Activated CD4-positive, alpha-beta memory T cell treated with anti-CD3 and anti-CD28 coated beads for 36 hours (primary cell): Measurements from ENCODE around the gene OTOA. TPM values are rescaled to one million over a fixed set of nuclear protein-coding genes. Genes with fewer than 3 reads are reported as not detected.
"Not testable (repeated sequence)": the region's sequence is repeated elsewhere in the genome, so short reads cannot be mapped to it uniquely, and the experiment has no call there.

Experiments
- CTCF ChIA-PET: fragments of 350-600 bp; sonication (Branson Sonifier 250); formaldehyde crosslinking; loops from one replicate; lab custom pipeline; 2021; ENCODE audit warnings: antibody characterized with exemption, inconsistent platforms; lab: Charles Lee
- POLR2A ChIA-PET: fragments of 350-600 bp; sonication (Branson Sonifier 250); formaldehyde crosslinking; loops from one replicate; lab custom pipeline; 2021; ENCODE audit warnings: antibody characterized with exemption; lab: Charles Lee
- DNase-seq: peaks from one replicate; pipeline ENCODE4 v3.0.0-alpha.2; 2020
- H3K27ac Mint-ChIP-seq: one replicate; pipeline ENCODE4 v1.8.0; 2021; ENCODE audit warnings: mixed read lengths
- H3K27me3 Mint-ChIP-seq: one replicate; pipeline ENCODE4 v1.8.0; 2021; ENCODE audit warnings: mixed read lengths
- H3K36me3 Mint-ChIP-seq: one replicate; pipeline ENCODE4 v1.8.0; 2021; ENCODE audit warnings: mixed read lengths
- H3K4me1 Mint-ChIP-seq: one replicate; pipeline ENCODE4 v1.8.0; 2021; ENCODE audit warnings: low read depth, mixed read lengths
- H3K4me3 Mint-ChIP-seq: one replicate; pipeline ENCODE4 v1.8.0; 2021; ENCODE audit warnings: mild to moderate bottlenecking, mixed read lengths
- H3K9me3 Mint-ChIP-seq: one replicate; pipeline ENCODE4 v1.8.0; 2021; ENCODE audit warnings: mixed read lengths
- intact Hi-C: fragments of 100-400 bp; cut with micrococcal nuclease; formaldehyde crosslinking; loops from one replicate; pipeline ENCODE4 v1.15.1; 2023
- total RNA-seq, 2 experiments: library from RNA; stranded (reverse); gene quantifications; one replicate each; pipeline ENCODE4 v1.2.3, GENCODE V29; 2021

The OTOA gene
- total RNA-seq, 2 experiments from 2014 or later: not detected

- intact Hi-C loops: no loop called here
- Mint-ChIP-seq H3K27me3 (no peaks in the 10 kb centered on the region), H3K4me3 (no peak overlapping the region), H3K36me3 (peaks cover 8% of the 10 kb centered on the region), H3K27ac (no peak overlapping the region), H3K9me3 (no peaks in the 10 kb centered on the region), H3K4me1 (peaks cover 33% of the 10 kb centered on the region)
- DNase-seq: no peak
- POLR2A ChIA-PET: no interaction called here
- CTCF ChIA-PET: interaction anchor here (1.4 kb wide), 1 partner anchor 54 kb away, joined by 3 read pairs; no protein-coding TSS in a partner anchor
Observed at GRCh38 chr16:21654466-21654865, 9.3 kb upstream of the OTOA start.

DNA sequence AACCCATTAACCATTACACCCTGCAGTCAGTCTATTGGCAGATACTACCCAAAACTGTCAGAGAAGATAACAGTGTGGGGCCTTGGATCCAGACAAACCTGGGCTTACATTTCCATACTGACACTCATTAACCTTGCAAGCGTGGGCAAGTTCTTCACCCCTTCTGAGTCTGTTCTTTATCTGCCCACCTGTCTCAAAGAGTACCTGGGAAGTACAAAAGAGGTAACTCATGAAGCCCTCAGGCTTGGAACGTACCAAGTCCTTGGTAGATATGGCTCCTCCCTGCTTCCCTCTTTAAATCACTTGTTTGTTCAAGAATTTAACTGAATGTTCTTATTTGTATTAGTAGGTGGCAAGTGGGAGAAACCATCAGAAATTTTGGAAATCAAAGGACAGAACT is 8.9 kb upstream of the OTOA start:
- no peak for DNase-seq
- Mint-ChIP-seq H3K4me1 (peaks cover 33% of the 10 kb centered on the region), H3K36me3 (peaks cover 8% of the 10 kb centered on the region), H3K27ac (no peak overlapping the region), H3K9me3 (no peaks in the 10 kb centered on the region), H3K27me3 (no peaks in the 10 kb centered on the region), H3K4me3 (no peak overlapping the region)
- POLR2A ChIA-PET: no interaction called here
- CTCF ChIA-PET: no interaction called here
- intact Hi-C loops: no loop called here

- H3K9me3 Mint-ChIP-seq: no peaks in the 10 kb centered on the region
- H3K36me3 Mint-ChIP-seq: peaks cover 8% of the 10 kb centered on the region
- no peaks in the 10 kb centered on the region for H3K27me3 Mint-ChIP-seq
- ChIA-PET POLR2A (no interaction called here), CTCF (interaction anchor here (0.6 to 2.4 kb wide), 37 partner anchors 9 to 1288 kb away, joined by 3 to 81 read pairs (median 5); partner anchors contain the start of gene METTL9)
- intact Hi-C loops: loop anchor here (1.0 kb wide), 1 partner anchor 51 kb away; no protein-coding TSS in a partner anchor
- DNase-seq: peak; percentile 29
- H3K27ac Mint-ChIP-seq: no peak overlapping the region
- peaks cover 41% of the 10 kb centered on the region for H3K4me1 Mint-ChIP-seq
- H3K4me3 Mint-ChIP-seq: no peak overlapping the region
Observed at GRCh38 chr16:21656795-21657768, 6.7 kb upstream of the OTOA start.

- ChIA-PET CTCF (interaction anchor here (2.4 kb wide), 1 partner anchor 49 kb away, joined by 81 read pairs; no protein-coding TSS in a partner anchor), POLR2A (no interaction called here)
- H3K4me1 Mint-ChIP-seq: peaks cover 41% of the 10 kb centered on the region
- H3K4me3 Mint-ChIP-seq: no peak overlapping the region
- no peaks in the 10 kb centered on the region for H3K9me3 Mint-ChIP-seq
- peaks cover 1% of the 10 kb centered on the region for H3K27me3 Mint-ChIP-seq
- peaks cover 8% of the 10 kb centered on the region for H3K36me3 Mint-ChIP-seq
- intact Hi-C loops: no loop called here
- H3K27ac Mint-ChIP-seq: no peak overlapping the region
- DNase-seq: no peak
Observed at GRCh38 chr16:21659124-21659523, 4.6 kb upstream of the OTOA start.

- POLR2A ChIA-PET: no interaction called here
- CTCF ChIA-PET: interaction anchor here (2.7 kb wide), 1 partner anchor 43 kb away, joined by 8 read pairs; no protein-coding TSS in a partner anchor
- Mint-ChIP-seq H3K27me3 (peaks cover 6% of the 10 kb centered on the region), H3K9me3 (no peaks in the 10 kb centered on the region), H3K4me3 (no peak overlapping the region), H3K36me3 (no peaks in the 10 kb centered on the region), H3K27ac (no peak overlapping the region), H3K4me1 (peaks cover 14% of the 10 kb centered on the region)
- DNase-seq: no peak
- intact Hi-C loops: no loop called here
Observed at GRCh38 chr16:21664801-21665492, 1.2 kb downstream of the OTOA start.

DNA sequence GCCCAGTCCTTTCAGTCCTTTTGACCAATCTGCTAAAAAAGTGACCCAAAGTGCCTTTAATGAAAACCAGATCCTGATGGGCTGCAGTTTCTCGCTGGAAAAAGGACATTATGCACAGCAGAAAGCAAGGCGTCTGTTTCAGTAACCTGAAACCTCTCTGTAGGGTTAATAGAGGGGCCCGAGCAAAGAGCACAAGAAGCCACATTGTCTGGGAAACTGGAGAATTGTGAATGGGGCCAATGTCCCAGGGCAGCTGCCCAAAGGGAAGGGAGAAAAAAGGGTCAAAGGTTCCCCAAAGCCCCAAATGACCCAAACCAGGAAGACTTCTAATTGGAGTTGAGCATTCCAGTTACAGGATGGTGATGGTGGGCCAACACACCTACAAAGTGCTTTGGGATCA is 3.0 kb downstream of the OTOA start:
- Mint-ChIP-seq H3K4me3 (no peak overlapping the region), H3K4me1 (peaks cover 2% of the 10 kb centered on the region), H3K27me3 (peaks cover 6% of the 10 kb centered on the region), H3K27ac (no peak overlapping the region), H3K9me3 (no peaks in the 10 kb centered on the region), H3K36me3 (no peaks in the 10 kb centered on the region)
- intact Hi-C loops: no loop called here
- CTCF ChIA-PET: interaction anchor here (2.9 kb wide), 1 partner anchor 9 kb away, joined by 16 read pairs; no protein-coding TSS in a partner anchor
- no peak for DNase-seq
- POLR2A ChIA-PET: no interaction called here

GRCh38 chr16:21667575-21667974 is 3.8 kb downstream of the OTOA start:
- Mint-ChIP-seq H3K36me3 (no peaks in the 10 kb centered on the region), H3K27me3 (peaks cover 6% of the 10 kb centered on the region), H3K27ac (no peak overlapping the region), H3K9me3 (no peaks in the 10 kb centered on the region), H3K4me3 (no peak overlapping the region), H3K4me1 (peaks cover 2% of the 10 kb centered on the region)
- POLR2A ChIA-PET: no interaction called here
- intact Hi-C loops: no loop called here
- DNase-seq: no peak
- CTCF ChIA-PET: interaction anchor here (2.4 to 2.9 kb wide), 2 partner anchors 10 to 17 kb away, joined by 6 to 16 read pairs; no protein-coding TSS in a partner anchor

- H3K27me3 Mint-ChIP-seq: no peaks in the 10 kb centered on the region
- no peaks in the 10 kb centered on the region for H3K4me1 Mint-ChIP-seq
- peaks cover 2% of the 10 kb centered on the region for H3K9me3 Mint-ChIP-seq
- ChIA-PET CTCF (interaction anchor here (1.1 kb wide), 1 partner anchor 17 kb away, joined by 3 read pairs; no protein-coding TSS in a partner anchor), POLR2A (no interaction called here)
- no peaks in the 10 kb centered on the region for H3K36me3 Mint-ChIP-seq
- DNase-seq: no peak
- H3K4me3 Mint-ChIP-seq: no peak overlapping the region
- no peak overlapping the region for H3K27ac Mint-ChIP-seq
- intact Hi-C loops: no loop called here
Observed at GRCh38 chr16:21673469-21673868, 9.7 kb downstream of the OTOA start.

- H3K36me3 Mint-ChIP-seq, DNase-seq, H3K27me3 Mint-ChIP-seq, H3K9me3 Mint-ChIP-seq, H3K4me3 Mint-ChIP-seq, H3K27ac Mint-ChIP-seq, POLR2A ChIA-PET, H3K4me1 Mint-ChIP-seq, CTCF ChIA-PET, intact Hi-C loops: not testable (repeated sequence)
Observed at GRCh38 chr16:21674456-21674855, 10.7 kb downstream of the OTOA start.

DNA sequence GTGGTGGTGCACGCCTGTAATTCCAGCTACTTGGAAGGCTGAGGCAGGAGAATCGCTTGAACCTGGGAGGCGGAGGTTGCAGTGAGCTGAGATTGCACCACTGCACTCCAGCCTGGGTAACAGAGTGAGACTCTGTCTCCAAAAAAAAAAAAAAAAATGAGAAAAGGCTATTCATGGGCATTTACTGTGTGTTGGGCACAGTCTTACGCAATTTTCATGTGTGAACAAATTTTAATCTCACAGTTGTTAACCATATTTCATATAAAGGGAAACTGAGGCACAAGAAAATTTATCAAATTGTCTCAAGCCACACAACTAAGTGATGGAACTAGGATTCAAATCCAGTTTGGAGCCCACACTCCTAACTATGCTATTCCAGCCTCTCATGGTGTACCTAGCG is 16.9 kb downstream of the OTOA start:
- H3K27me3 Mint-ChIP-seq, H3K9me3 Mint-ChIP-seq, H3K4me3 Mint-ChIP-seq, POLR2A ChIA-PET, H3K27ac Mint-ChIP-seq, intact Hi-C loops, DNase-seq, H3K4me1 Mint-ChIP-seq, CTCF ChIA-PET, H3K36me3 Mint-ChIP-seq: not testable (repeated sequence)

GRCh38 chr16:21683184-21683583 is 19.4 kb downstream of the OTOA start:
- DNase-seq: no peak
- intact Hi-C loops: no loop called here
- POLR2A ChIA-PET: no interaction called here
- CTCF ChIA-PET: interaction anchor here (0.6 to 3.1 kb wide), 6 partner anchors 10 to 564 kb away, joined by 3 to 17 read pairs (median 4); no protein-coding TSS in a partner anchor
- Mint-ChIP-seq H3K27me3 (peaks cover 5% of the 10 kb centered on the region), H3K4me3 (no peak overlapping the region), H3K4me1 (no peaks in the 10 kb centered on the region), H3K27ac (no peak overlapping the region), H3K36me3 (no peaks in the 10 kb centered on the region), H3K9me3 (no peaks in the 10 kb centered on the region)

- peaks cover 4% of the 10 kb centered on the region for H3K9me3 Mint-ChIP-seq
- peak; percentile 57 for DNase-seq
- no peak overlapping the region for H3K4me3 Mint-ChIP-seq
- H3K36me3 Mint-ChIP-seq: no peaks in the 10 kb centered on the region
- H3K4me1 Mint-ChIP-seq: no peaks in the 10 kb centered on the region
- no peak overlapping the region for H3K27ac Mint-ChIP-seq
- intact Hi-C loops: no loop called here
- peaks cover 3% of the 10 kb centered on the region for H3K27me3 Mint-ChIP-seq
- ChIA-PET POLR2A (no interaction called here), CTCF (interaction anchor here (0.9 to 3.1 kb wide), 9 partner anchors 9 to 398 kb away, joined by 3 to 17 read pairs (median 4); no protein-coding TSS in a partner anchor)
Observed at GRCh38 chr16:21684199-21684598, 20.4 kb downstream of the OTOA start.
